ENCODE data around the gene FFAR4. TPM values are rescaled to one million over a fixed set of nuclear protein-coding genes. Genes with fewer than 3 reads are reported as not detected.

FFAR4 gene
- total RNA-seq, 1 donor from 2014 or later = 0.31 TPM

- no peak for DNase-seq (ENCODE audit: low spot score)
- intact Hi-C loops (cut with DNase I) = no loop called here
- no peak for ATAC-seq
These were observed 1.0 kb downstream of the FFAR4 start for GRCh38 chr10:93567277-93568104.

GRCh38 chr10:93568105-93568390 is 1.6 kb downstream of the FFAR4 start:
- intact Hi-C loops (cut with DNase I) = no loop called here
- ATAC-seq (no peak), DNase-seq (ENCODE audit: low spot score) (no peak)

- DNase-seq (ENCODE audit: low spot score) (no peak), ATAC-seq (no peak)
- intact Hi-C loops (cut with DNase I) = no loop called here
These were observed 3.9 kb downstream of the FFAR4 start for GRCh38 chr10:93570383-93570782.

- DNase-seq (ENCODE audit: low spot score) = no peak
- no peak for ATAC-seq
- intact Hi-C loops (cut with DNase I) = no loop called here
These were observed 6.1 kb downstream of the FFAR4 start for GRCh38 chr10:93572606-93573005.

- DNase-seq (ENCODE audit: low spot score) (no peak), ATAC-seq (peak; percentile 72)
- intact Hi-C loops (cut with DNase I) = no loop called here
These were observed 6.8 kb downstream of the FFAR4 start for GRCh38 chr10:93573051-93573909.

GRCh38 chr10:93573924-93574323 is 7.5 kb downstream of the FFAR4 start:
- intact Hi-C loops (cut with DNase I) = no loop called here
- DNase-seq (ENCODE audit: low spot score) (no peak), ATAC-seq (no peak)

- no peak for DNase-seq (ENCODE audit: low spot score)
- intact Hi-C loops (cut with DNase I) = no loop called here
- ATAC-seq = no peak
These were observed 10.4 kb downstream of the FFAR4 start for GRCh38 chr10:93576888-93577287.

- intact Hi-C loops (cut with DNase I) = no loop called here
- ATAC-seq (no peak), DNase-seq (ENCODE audit: low spot score) (no peak)
These were observed 11.1 kb downstream of the FFAR4 start for GRCh38 chr10:93577565-93577964.

- intact Hi-C loops (cut with DNase I) = no loop called here
- DNase-seq (ENCODE audit: low spot score) (no peak), ATAC-seq (no peak)
These were observed 12.6 kb downstream of the FFAR4 start for GRCh38 chr10:93579089-93579488.

GRCh38 chr10:93579985-93580711 is 13.7 kb downstream of the FFAR4 start:
- intact Hi-C loops (cut with DNase I) = no loop called here
- no peak for ATAC-seq
- no peak for DNase-seq (ENCODE audit: low spot score)

- no peak for ATAC-seq
- no peak for DNase-seq (ENCODE audit: low spot score)
- intact Hi-C loops (cut with DNase I) = no loop called here
These were observed 14.4 kb downstream of the FFAR4 start for GRCh38 chr10:93580828-93581227.

- DNase-seq (ENCODE audit: low spot score) = no peak
- ATAC-seq = no peak
- intact Hi-C loops (cut with DNase I) = no loop called here
These were observed 18.0 kb downstream of the FFAR4 start for GRCh38 chr10:93584445-93584844.

GRCh38 chr10:93589648-93590562 is 23.4 kb downstream of the FFAR4 start:
- ATAC-seq (no peak), DNase-seq (ENCODE audit: low spot score) (no peak)
- intact Hi-C loops (cut with DNase I) = no loop called here

- DNase-seq (ENCODE audit: low spot score) = no peak
- ATAC-seq = no peak
- intact Hi-C loops (cut with DNase I) = no loop called here
These were observed 24.2 kb downstream of the FFAR4 start for GRCh38 chr10:93590638-93591037.

- DNase-seq (ENCODE audit: low spot score) (no peak), ATAC-seq (peak; percentile 15)
- intact Hi-C loops (cut with DNase I) = no loop called here
These were observed 24.8 kb downstream of the FFAR4 start for GRCh38 chr10:93591065-93591808.

- DNase-seq (ENCODE audit: low spot score) (no peak), ATAC-seq (no peak)
- intact Hi-C loops (cut with DNase I) = no loop called here
These were observed 26.8 kb downstream of the FFAR4 start for GRCh38 chr10:93593254-93593653.

- no peak for ATAC-seq
- DNase-seq (ENCODE audit: low spot score) = no peak
- intact Hi-C loops (cut with DNase I) = no loop called here
These were observed 27.3 kb downstream of the FFAR4 start for GRCh38 chr10:93593749-93594148.

- ATAC-seq (no peak), DNase-seq (ENCODE audit: low spot score) (no peak)
- intact Hi-C loops (cut with DNase I) = no loop called here
These were observed 28.1 kb downstream of the FFAR4 start for GRCh38 chr10:93594518-93594917.
